ENCODE results near the gene DLG2. TPM values are rescaled to one million over a fixed set of nuclear protein-coding genes. Genes with fewer than 3 reads are reported as not detected.

The DLG2 gene
- total RNA-seq, 4 donors from 2014 or later, result 0.18 to 8.3 (median 2.5) TPM

DNA sequence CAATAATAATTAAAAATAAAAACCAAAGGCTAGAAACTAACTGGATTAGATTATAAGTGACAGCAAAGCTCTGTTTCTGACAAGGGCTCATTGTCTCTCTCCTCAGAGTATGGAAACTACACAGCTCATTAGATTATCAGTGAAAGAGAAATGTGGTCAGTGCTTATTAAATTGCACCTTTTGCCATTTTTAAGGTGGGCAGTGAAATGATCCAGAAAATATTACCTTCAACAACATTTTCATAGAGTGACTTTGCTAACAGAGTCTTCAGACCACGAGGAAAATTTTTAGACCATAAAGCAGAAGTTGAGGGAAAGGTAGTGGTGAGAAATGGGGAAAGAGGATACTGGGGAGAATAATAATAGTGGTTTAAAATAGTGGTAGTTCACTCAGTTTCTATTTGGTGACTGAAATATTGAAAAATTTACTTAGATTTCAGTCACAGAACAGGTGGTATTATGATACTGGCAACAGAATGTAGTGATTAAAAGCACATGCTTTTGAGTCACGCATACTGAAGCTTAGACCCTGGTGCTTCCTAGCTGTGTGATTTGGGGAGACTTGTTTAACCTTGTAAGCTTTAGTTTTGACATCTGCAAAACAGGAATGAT is 1657.0 kb downstream of the DLG2 start:
- DNase-seq, result no peak
- Histone ChIP-seq H3K36me3 (no peaks in the 10 kb centered on the region), H3K27me3 (no peaks in the 10 kb centered on the region), H3K27ac (no peak overlapping the region), H3K9me3 (no peaks in the 10 kb centered on the region), H3K4me3 (no peak overlapping the region), H3K4me1 (no peaks in the 10 kb centered on the region)
- no peak for TF ChIP-seq CTCF (IDR thresholded peaks at IDR 0.05)
- TF ChIP-seq POLR2A (IDR thresholded peaks at IDR 0.05), result no peak

GRCh38 chr11:83957038-83957900 is 1669.9 kb downstream of the DLG2 start:
- Histone ChIP-seq H3K4me1 (no peaks in the 10 kb centered on the region), H3K27ac (no peak overlapping the region), H3K4me3 (no peak overlapping the region), H3K9me3 (no peaks in the 10 kb centered on the region), H3K27me3 (no peaks in the 10 kb centered on the region), H3K36me3 (no peaks in the 10 kb centered on the region)
- no peak for DNase-seq
- TF ChIP-seq CTCF (IDR thresholded peaks at IDR 0.05) (no peak), POLR2A (IDR thresholded peaks at IDR 0.05) (no peak)

- Histone ChIP-seq H3K4me1 (no peaks in the 10 kb centered on the region), H3K27me3 (no peaks in the 10 kb centered on the region), H3K27ac (no peak overlapping the region), H3K36me3 (no peaks in the 10 kb centered on the region), H3K4me3 (no peak overlapping the region), H3K9me3 (no peaks in the 10 kb centered on the region)
- no peak for DNase-seq
- TF ChIP-seq CTCF (IDR thresholded peaks at IDR 0.05) (no peak), POLR2A (IDR thresholded peaks at IDR 0.05) (no peak)
Observed at GRCh38 chr11:83956119-83956697, 1670.9 kb downstream of the DLG2 start.

- H3K4me1 ChIP-seq, result no peaks in the 10 kb centered on the region
- no peaks in the 10 kb centered on the region for H3K27me3 ChIP-seq
- TF ChIP-seq CTCF (IDR thresholded peaks at IDR 0.05) (no peak), POLR2A (IDR thresholded peaks at IDR 0.05) (no peak)
- no peaks in the 10 kb centered on the region for H3K36me3 ChIP-seq
- no peak overlapping the region for H3K27ac ChIP-seq
- no peaks in the 10 kb centered on the region for H3K9me3 ChIP-seq
- DNase-seq, result no peak
- no peak overlapping the region for H3K4me3 ChIP-seq
Observed at GRCh38 chr11:83954780-83955179, 1672.4 kb downstream of the DLG2 start.

- Histone ChIP-seq H3K27me3 (no peaks in the 10 kb centered on the region), H3K9me3 (no peaks in the 10 kb centered on the region), H3K27ac (no peak overlapping the region), H3K4me1 (no peaks in the 10 kb centered on the region), H3K36me3 (no peaks in the 10 kb centered on the region), H3K4me3 (no peak overlapping the region)
- DNase-seq, result no peak
- TF ChIP-seq POLR2A (IDR thresholded peaks at IDR 0.05) (no peak), CTCF (IDR thresholded peaks at IDR 0.05) (no peak)
Observed at GRCh38 chr11:83951521-83951920, 1675.6 kb downstream of the DLG2 start.
